ENCODE data around the gene TNS2. TPM values are rescaled to one million over a fixed set of nuclear protein-coding genes. Genes with fewer than 3 reads are reported as not detected.

TNS2 gene
- total and polyA plus RNA-seq, 9 of the 15 experiments (the other 6 are each of a cell fraction or from before 2014, with no cell fraction given): 0.28 to 3.1 (median 1.2) TPM; not detected in 1

GRCh38 chr12:53079226-53080117, 29.6 kb downstream of the TNS2 start, which contains the start of gene SPRYD3 (continued):
- TF ChIP-seq, protein P1, sequence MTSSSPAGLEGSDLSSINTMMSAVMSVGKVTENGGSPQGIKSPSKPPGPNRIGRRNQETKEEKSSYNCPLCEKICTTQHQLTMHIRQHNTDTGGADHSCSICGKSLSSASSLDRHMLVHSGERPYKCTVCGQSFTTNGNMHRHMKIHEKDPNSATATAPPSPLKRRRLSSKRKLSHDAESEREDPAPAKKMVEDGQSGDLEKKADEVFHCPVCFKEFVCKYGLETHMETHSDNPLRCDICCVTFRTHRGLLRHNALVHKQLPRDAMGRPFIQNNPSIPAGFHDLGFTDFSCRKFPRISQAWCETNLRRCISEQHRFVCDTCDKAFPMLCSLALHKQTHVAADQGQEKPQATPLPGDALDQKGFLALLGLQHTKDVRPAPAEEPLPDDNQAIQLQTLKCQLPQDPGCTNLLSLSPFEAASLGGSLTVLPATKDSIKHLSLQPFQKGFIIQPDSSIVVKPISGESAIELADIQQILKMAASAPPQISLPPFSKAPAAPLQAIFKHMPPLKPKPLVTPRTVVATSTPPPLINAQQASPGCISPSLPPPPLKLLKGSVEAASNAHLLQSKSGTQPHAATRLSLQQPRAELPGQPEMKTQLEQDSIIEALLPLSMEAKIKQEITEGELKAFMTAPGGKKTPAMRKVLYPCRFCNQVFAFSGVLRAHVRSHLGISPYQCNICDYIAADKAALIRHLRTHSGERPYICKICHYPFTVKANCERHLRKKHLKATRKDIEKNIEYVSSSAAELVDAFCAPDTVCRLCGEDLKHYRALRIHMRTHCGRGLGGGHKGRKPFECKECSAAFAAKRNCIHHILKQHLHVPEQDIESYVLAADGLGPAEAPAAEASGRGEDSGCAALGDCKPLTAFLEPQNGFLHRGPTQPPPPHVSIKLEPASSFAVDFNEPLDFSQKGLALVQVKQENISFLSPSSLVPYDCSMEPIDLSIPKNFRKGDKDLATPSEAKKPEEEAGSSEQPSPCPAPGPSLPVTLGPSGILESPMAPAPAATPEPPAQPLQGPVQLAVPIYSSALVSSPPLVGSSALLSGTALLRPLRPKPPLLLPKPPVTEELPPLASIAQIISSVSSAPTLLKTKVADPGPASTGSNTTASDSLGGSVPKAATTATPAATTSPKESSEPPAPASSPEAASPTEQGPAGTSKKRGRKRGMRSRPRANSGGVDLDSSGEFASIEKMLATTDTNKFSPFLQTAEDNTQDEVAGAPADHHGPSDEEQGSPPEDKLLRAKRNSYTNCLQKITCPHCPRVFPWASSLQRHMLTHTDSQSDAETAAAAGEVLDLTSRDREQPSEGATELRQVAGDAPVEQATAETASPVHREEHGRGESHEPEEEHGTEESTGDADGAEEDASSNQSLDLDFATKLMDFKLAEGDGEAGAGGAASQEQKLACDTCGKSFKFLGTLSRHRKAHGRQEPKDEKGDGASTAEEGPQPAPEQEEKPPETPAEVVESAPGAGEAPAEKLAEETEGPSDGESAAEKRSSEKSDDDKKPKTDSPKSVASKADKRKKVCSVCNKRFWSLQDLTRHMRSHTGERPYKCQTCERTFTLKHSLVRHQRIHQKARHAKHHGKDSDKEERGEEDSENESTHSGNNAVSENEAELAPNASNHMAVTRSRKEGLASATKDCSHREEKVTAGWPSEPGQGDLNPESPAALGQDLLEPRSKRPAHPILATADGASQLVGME (CRISPR knock-in tag; IDR thresholded peaks at IDR 0.05): peak; percentile 91
- TF ChIP-seq ZNF518B (CRISPR knock-in tag; IDR thresholded peaks at IDR 0.05): no peak
- TF ChIP-seq SLC30A9 (CRISPR knock-in tag; IDR thresholded peaks at IDR 0.05): no peak
